ENCODE measurements around the gene USP32. TPM values are rescaled to one million over a fixed set of nuclear protein-coding genes. Genes with fewer than 3 reads are reported as not detected.
"Not testable (repeated sequence)": the region's sequence is repeated elsewhere in the genome, so short reads cannot be mapped to it uniquely, and the experiment has no call there.

USP32 gene
- 10 to 100 TPM; 41.1 to 50.1 TPM for total RNA-seq
- long read RNA-seq, donor 1, partial matches to known transcripts, result 4 of 5 reads
- long read RNA-seq, donor 1, other reads (novel, unspliced or antisense), result 1 of 5 reads
- long read RNA-seq, donor 2, partial matches to known transcripts, result 4 of 5 reads
- long read RNA-seq, donor 2, other reads (novel, unspliced or antisense), result 1 of 5 reads

GRCh38 chr17:60392042-60392844, at the start of gene USP32:
Gene USP32, minus strand, starts transcription at chr17:60392133. Its CDS starts 194 bp downstream, at chr17:60391939.
- intact Hi-C loops (cut with DNase I), result no loop called here

DNA sequence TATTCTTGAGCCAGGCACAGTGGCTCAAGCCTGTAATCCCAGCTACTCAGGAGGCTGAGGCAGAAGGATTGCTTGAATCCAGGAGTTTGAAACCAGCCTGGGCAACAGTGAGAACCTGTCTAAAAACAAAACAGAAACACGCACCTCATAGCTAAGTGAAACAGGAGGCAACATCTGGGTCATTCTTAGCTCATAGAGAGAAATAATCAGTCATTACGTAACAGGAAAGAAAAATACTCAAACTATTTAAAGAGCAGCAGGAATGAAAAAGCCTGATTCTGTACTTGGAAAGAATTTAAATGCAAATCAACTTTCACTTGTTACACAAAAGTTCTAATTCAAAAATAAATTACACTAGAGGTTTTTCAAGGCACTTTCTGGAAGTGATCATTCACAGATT, 47.6 kb upstream of the USP32 start:
- intact Hi-C loops (cut with DNase I), result loop anchor here in 1 of 2 donors (10.0 kb wide), 1 partner anchor 335 kb away; no protein-coding TSS in a partner anchor
- no peak for DNase-seq (ENCODE audit: low spot score)

More at GRCh38 chr17:60392042-60392844, at the start of gene USP32:
- DNase-seq (ENCODE audit: low spot score), result peak; percentile 100

DNA sequence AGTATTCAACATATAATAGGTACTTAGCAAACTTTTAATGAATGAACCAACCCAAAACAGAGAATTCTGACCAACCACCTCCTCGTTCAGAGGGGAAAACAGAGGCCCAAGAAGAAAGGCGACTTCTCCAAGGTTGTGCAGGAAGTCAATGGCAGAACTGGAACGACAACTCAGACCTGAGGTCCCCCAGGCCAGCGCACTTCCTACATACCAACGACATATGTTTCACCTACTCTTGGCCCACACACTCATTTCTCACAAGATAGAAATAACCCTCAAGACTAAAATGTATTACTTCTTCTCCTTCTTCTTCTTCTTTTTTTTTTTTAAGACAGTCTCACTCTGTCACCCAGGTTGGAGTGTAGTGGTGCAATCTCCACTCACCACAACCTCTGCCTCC, 44.7 kb upstream of the USP32 start:
- DNase-seq (ENCODE audit: low spot score), result no peak
- intact Hi-C loops (cut with DNase I), result loop anchor here in 1 of 2 donors (10.0 kb wide), 1 partner anchor 332 kb away; no protein-coding TSS in a partner anchor

GRCh38 chr17:60435244-60436167, 43.6 kb upstream of the USP32 start:
- peak; percentile 87 for DNase-seq (ENCODE audit: low spot score)
- intact Hi-C loops (cut with DNase I), result loop anchor here in 1 of 2 donors (10.0 kb wide), 1 partner anchor 331 kb away; no protein-coding TSS in a partner anchor

GRCh38 chr17:60433021-60433997, 41.4 kb upstream of the USP32 start:
- intact Hi-C loops (cut with DNase I), result loop anchor here in 1 of 2 donors (10.0 kb wide), 1 partner anchor 329 kb away; no protein-coding TSS in a partner anchor
- not testable (repeated sequence) for DNase-seq (ENCODE audit: low spot score)

- intact Hi-C loops (cut with DNase I), result loop anchor here in 1 of 2 donors (10.0 kb wide), 1 partner anchor 326 kb away; no protein-coding TSS in a partner anchor
- not testable (repeated sequence) for DNase-seq (ENCODE audit: low spot score)
Observed at GRCh38 chr17:60430561-60430960, 38.6 kb upstream of the USP32 start.

GRCh38 chr17:60428491-60428890, 36.6 kb upstream of the USP32 start:
- DNase-seq (ENCODE audit: low spot score); intact Hi-C loops (cut with DNase I): not testable (repeated sequence)

- no peak for DNase-seq (ENCODE audit: low spot score)
- intact Hi-C loops (cut with DNase I), result no loop called here
Observed at GRCh38 chr17:60426596-60426995, 34.7 kb upstream of the USP32 start.

DNA sequence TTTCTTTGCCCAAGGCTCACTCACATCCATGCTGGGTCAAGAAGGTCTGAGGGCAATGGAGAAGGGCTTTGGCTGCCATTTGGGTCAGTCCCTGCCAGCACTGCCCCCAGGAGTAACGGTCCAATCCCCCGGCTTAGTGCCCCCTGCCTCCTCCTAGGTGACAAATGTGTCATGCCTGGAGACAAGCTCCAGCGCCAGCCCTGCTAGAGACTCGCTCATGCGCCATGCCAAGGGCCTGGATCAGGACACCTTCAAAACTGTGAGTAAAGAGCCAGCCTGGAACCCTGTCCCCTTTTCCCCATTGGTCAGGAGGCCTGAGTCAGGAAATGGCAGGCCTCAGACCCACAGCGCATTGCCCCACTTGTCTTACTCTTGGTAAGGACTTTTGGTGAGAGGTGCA, 33.7 kb upstream of the USP32 start:
- no peak for DNase-seq (ENCODE audit: low spot score)
- intact Hi-C loops (cut with DNase I), result no loop called here

DNA sequence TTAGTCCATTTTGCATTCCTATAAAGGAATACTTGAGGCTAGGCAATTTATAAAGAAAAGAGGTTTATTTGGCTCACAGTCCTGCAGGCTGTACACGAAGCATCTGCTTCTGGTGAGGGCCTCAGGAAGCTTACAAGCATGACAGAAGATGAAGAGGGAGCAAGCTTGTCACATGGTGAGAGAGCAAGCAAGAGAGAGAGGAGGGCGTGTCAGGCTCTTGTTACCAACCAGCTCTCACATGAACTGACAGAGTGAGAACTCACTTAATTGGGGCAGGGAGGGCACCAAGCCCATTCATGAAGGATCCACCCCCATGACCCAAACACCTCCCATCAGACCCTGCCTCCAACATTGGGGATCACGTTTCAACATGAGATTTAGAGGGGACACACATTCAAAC, 31.9 kb upstream of the USP32 start:
- intact Hi-C loops (cut with DNase I), result no loop called here
- DNase-seq (ENCODE audit: low spot score), result no peak

DNA sequence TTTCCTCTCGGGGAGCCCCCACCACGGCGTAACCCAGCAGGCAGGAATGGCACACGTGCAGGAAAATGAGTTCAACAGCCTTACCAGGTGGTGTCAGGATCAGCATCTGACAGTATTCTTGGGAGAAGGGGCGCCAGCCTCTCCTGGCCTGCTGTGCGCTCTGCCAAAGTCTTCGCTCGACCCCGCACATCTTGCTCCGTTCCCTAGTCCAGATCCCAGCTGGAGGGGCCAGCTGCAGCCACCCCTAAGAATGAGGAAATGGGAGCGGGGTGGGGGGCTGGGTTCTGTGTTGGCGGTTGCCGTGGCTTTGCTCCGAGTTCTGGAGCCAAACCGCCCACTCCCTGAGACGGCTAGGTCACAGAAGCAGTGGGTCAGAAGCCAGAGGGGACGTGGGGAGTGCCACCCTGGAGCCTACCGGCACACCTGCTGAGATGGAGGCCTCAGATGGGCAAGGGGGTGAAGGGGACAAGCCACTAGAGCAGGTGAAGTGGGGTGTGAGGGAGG, 30.3 kb upstream of the USP32 start, which contains the start of gene CHCT1:
Gene CHCT1 (plus strand): TSS at position 328 of the 504 bp plus-strand sequence. CDS start 104 bp downstream, at position 432.
- intact Hi-C loops (cut with DNase I), result no loop called here
- no peak for DNase-seq (ENCODE audit: low spot score)

GRCh38 chr17:60421273-60422161, 29.6 kb upstream of the USP32 start:
- peak; percentile 92 for DNase-seq (ENCODE audit: low spot score)
- intact Hi-C loops (cut with DNase I), result no loop called here

DNA sequence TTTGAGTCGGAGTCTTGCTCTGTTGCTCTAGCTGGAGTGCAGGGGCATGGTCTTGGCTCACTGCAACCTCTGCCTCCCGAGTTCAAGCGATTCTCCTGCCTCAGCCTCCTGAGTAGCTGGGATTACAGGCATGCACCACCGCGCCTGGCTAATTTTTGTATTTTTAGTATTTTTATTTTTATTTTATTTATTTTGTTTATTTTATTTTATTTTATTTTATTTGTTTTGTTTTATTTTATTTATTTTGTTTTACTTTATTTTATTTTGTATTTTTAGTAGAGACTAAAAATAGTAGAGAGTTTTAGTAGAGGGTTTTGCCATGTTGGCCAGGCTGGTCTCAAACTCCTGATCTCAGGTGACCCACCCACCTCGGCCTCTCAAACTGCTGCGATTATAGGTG, 27.9 kb upstream of the USP32 start:
- DNase-seq (ENCODE audit: low spot score); intact Hi-C loops (cut with DNase I): not testable (repeated sequence)

DNA sequence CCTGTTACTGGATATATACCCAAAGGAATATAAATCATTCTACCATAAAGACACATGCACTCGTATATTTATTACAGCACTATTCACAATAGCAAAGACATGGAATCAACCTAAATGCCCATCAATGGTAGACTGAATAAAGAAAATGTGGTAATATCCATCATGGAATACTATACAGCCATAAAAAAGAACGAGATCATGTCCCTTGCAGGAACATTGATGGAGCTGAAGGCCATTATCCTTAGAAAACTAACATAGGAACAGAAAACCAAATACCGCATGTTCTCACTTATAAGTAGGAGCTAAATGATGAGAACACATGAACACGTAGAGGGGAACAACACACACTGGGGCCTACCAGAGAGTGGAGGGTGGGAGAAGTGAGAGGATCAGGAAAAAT, 27.1 kb upstream of the USP32 start:
- intact Hi-C loops (cut with DNase I); DNase-seq (ENCODE audit: low spot score): not testable (repeated sequence)

GRCh38 chr17:60416368-60416925, 24.5 kb upstream of the USP32 start:
- no peak for DNase-seq (ENCODE audit: low spot score)
- intact Hi-C loops (cut with DNase I), result no loop called here

- intact Hi-C loops (cut with DNase I), result no loop called here
- DNase-seq (ENCODE audit: low spot score), result no peak
Observed at GRCh38 chr17:60415146-60415545, 23.2 kb upstream of the USP32 start.

DNA sequence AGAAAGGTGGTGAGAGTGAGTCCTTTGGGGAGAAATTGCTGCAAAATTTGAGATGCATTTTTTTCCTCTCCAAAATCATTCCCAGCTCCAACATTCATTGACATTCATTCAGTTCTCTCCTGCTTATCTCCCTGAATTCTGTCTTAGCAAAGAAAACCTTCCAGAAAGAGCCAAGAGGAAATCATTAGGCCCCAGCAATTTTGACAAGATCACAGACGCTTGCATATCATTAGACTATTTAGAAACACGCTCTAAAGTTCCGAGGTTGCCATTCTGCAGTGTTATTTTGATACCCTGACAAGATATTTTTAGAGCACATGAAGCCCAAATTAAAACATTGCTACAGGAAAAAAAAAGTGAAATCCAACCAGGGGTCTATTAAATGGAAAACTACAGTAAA, 20.8 kb upstream of the USP32 start:
- DNase-seq (ENCODE audit: low spot score), result no peak
- intact Hi-C loops (cut with DNase I), result no loop called here
